ENCODE data around the gene ASPDH.
"Not testable (repeated sequence)": the region's sequence is repeated elsewhere in the genome, so short reads cannot be mapped to it uniquely, and the experiment has no call there.

ASPDH gene

DNA sequence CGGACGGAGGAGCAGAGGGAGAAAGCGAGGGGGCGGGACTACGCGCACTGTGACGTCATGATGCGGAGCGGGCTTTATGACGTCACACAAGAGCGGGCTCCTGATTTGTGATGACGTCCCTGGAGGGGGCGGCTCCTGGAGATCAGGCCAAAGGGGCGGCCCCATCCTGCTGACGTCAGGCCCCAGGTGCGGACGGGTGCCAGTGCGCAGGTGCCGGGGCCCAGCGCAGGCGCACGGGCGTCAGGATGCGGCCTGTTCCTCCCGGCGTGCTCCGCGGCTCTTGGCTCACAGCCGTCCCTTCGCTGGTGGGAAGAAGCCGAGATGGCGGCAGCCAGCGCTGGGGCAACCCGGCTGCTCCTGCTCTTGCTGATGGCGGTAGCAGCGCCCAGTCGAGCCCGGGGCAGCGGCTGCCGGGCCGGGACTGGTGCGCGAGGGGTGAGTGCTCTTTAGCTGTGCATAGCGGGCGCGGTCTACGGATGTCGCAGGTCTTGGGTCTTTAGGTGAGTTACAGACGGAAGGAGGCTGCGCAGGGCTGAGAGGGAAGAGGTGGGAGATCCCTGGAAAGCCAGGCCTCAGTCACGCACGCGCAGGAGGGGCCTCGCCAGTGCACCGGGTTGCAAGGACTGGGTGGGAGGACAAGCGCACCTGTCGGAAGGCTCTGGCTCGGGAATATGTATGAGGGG is 37.3 kb downstream of the ASPDH start, which contains the start of the genes EMC10 and GARIN5A:
Gene EMC10, plus strand, starts transcription at position 284 of the 683 bp plus-strand sequence. Its CDS starts 38 bp downstream, at position 322.
Gene GARIN5A, minus strand, starts transcription at position 625 of the 683 bp plus-strand sequence. Its CDS starts 460 bp downstream, at position 165.
- Histone ChIP-seq H3K4me3 (ENCODE audit: low read depth, low read length) (peak within 1 kb of the TSS; percentile 85), H3K27me3 (no peaks in the 10 kb centered on the region), H3K9me3 (no peaks in the 10 kb centered on the region), H3K36me3 (peaks cover 9% of the 10 kb centered on the region), H3K4me1 (no peaks in the 10 kb centered on the region; the same call in 1 of the 2 replicates)
- peak; percentile 93 for DNase-seq
- TF ChIP-seq, protein P1, sequence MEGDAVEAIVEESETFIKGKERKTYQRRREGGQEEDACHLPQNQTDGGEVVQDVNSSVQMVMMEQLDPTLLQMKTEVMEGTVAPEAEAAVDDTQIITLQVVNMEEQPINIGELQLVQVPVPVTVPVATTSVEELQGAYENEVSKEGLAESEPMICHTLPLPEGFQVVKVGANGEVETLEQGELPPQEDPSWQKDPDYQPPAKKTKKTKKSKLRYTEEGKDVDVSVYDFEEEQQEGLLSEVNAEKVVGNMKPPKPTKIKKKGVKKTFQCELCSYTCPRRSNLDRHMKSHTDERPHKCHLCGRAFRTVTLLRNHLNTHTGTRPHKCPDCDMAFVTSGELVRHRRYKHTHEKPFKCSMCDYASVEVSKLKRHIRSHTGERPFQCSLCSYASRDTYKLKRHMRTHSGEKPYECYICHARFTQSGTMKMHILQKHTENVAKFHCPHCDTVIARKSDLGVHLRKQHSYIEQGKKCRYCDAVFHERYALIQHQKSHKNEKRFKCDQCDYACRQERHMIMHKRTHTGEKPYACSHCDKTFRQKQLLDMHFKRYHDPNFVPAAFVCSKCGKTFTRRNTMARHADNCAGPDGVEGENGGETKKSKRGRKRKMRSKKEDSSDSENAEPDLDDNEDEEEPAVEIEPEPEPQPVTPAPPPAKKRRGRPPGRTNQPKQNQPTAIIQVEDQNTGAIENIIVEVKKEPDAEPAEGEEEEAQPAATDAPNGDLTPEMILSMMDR (IDR thresholded peaks at IDR 0.05; ENCODE audit: low read depth, low read length) = no peak

DNA sequence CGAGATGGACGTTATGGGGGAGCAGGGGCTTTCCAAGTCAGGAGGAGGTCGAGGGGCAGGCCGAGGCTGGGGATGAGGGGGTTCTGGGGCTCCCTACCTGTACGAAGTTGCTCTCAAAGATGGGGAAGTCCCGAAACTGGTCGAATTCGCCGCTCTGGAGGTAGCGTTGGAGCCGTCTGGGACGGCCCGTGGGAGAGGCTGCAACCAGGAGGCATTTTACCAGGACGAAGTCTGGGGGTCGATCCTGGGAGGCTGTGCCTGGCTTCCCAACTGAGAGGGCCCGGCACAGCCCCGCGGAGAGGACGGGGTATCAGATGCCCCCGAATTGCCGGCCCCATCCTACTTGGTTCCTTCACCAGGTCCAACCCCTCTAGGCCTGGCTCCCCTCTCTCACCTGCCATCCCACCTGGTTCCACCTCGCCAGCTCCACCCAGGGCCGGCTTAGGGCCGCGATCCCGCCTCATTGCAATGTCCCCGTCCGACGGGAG is 37.9 kb downstream of the ASPDH start:
- no peak for DNase-seq
- Histone ChIP-seq H3K9me3 (no peaks in the 10 kb centered on the region), H3K36me3 (peaks cover 9% of the 10 kb centered on the region), H3K4me1 (no peaks in the 10 kb centered on the region; the same call in 1 of the 2 replicates), H3K4me3 (ENCODE audit: low read depth, low read length) (no peak overlapping the region), H3K27me3 (no peaks in the 10 kb centered on the region)
- TF ChIP-seq, protein P1 (IDR thresholded peaks at IDR 0.05; ENCODE audit: low read depth, low read length) = no peak

DNA sequence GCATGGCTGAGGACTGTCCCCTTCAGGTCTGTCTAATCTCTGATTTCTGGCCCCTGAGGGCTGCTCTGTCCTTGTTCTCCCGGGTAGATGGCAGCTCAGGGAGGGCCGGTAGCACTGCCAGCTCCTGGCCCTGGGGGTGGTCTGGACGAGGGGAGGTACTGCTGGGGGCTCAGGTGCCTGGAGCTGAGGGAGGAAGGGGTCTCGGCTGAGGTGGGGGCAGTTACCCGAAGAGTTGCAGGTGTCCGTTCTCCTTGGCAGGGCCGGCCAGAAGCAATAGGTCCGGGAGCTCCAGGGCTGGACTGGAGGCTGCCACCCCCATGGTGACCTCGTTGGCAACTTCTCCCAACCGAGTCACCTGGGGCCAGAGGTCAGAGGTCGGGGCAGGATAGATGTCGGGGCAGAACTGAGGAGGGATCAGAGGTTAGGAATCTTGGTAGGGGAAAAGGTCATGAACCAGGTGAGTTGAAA is 38.6 kb downstream of the ASPDH start:
- no peak for DNase-seq
- no peaks in the 10 kb centered on the region for H3K27me3 ChIP-seq
- no peaks in the 10 kb centered on the region; the same call in 1 of the 2 replicates for H3K4me1 ChIP-seq
- peaks cover 5% of the 10 kb centered on the region for H3K36me3 ChIP-seq
- TF ChIP-seq, protein P1 (IDR thresholded peaks at IDR 0.05; ENCODE audit: low read depth, low read length) = no peak
- H3K9me3 ChIP-seq = no peaks in the 10 kb centered on the region
- no peak overlapping the region for H3K4me3 ChIP-seq (ENCODE audit: low read depth, low read length)

DNA sequence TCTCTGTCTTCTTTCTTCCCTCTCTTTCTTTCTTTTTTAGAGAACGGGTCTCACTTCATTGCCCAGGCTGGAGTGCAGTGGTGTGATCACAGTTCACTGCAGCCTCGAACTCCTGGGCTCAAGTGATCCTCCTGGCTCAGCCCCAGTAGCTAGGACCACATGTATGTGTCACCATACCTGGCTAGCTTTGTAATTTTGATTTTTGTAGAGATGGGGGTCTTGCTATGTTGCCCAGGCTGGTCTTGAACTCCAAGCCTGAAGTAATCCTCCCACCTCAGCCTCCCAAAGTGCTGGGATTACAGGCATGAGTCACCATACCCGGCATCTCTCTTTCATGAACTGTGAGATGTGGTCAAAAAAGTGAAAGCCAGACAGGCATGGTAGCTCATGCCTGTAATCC is 40.4 kb downstream of the ASPDH start:
- H3K4me3 ChIP-seq (ENCODE audit: low read depth, low read length); H3K27me3 ChIP-seq; DNase-seq; H3K9me3 ChIP-seq; H3K36me3 ChIP-seq; H3K4me1 ChIP-seq: not testable (repeated sequence)

DNA sequence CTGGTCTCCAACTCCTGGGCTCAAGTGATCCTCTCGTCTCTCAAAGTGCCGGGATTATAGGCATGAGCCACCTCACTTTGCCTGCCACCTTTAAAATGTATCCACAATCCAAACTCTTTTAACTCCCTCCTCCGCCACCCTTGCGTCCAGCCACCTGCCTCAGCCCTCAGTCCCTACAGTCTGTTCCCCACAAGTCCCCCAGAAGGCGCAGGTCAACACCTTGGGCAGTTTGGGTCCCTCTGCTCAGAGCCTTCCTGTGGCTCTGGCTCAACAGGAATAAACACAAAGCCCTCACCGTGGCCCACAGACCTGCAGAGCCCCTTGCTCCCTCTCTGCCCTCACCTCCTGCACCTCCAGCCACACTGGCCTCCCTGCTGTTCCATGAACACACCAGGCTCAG is 44.9 kb downstream of the ASPDH start:
- Histone ChIP-seq H3K4me3 (ENCODE audit: low read depth, low read length) (no peak overlapping the region), H3K27me3 (no peaks in the 10 kb centered on the region), H3K36me3 (no peaks in the 10 kb centered on the region), H3K9me3 (no peaks in the 10 kb centered on the region), H3K4me1 (no peaks in the 10 kb centered on the region)
- TF ChIP-seq, protein P1 (IDR thresholded peaks at IDR 0.05; ENCODE audit: low read depth, low read length) = no peak
- no peak for DNase-seq

DNA sequence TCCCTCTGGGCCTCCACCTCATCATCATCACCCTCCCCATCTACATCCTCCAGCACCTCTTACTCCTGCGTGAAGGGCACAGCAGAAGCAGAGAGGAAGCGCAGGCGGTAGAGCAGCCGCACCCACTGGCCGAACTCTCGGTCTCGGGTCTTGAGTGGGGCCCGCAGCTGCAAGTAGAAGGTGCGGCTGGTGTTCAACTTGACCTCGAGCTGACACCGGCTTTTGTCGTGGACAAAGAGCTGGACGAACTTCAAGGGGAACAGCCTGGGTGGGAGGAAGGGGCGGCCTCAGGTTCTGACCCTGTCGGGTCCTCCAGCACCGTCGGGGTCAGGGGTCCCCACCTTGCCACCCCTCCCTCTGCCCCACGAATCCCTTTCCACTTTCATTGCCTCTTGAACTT is 46.1 kb downstream of the ASPDH start:
- Histone ChIP-seq H3K9me3 (no peaks in the 10 kb centered on the region), H3K4me1 (no peaks in the 10 kb centered on the region), H3K4me3 (ENCODE audit: low read depth, low read length) (no peak overlapping the region), H3K36me3 (no peaks in the 10 kb centered on the region), H3K27me3 (no peaks in the 10 kb centered on the region)
- no peak for DNase-seq
- TF ChIP-seq, protein P1 (IDR thresholded peaks at IDR 0.05; ENCODE audit: low read depth, low read length) = no peak
